Measurements from ENCODE around the gene GDF3.
"Not testable (repeated sequence)": the region's sequence is repeated elsewhere in the genome, so short reads cannot be mapped to it uniquely, and the experiment has no call there.

The GDF3 gene

DNA sequence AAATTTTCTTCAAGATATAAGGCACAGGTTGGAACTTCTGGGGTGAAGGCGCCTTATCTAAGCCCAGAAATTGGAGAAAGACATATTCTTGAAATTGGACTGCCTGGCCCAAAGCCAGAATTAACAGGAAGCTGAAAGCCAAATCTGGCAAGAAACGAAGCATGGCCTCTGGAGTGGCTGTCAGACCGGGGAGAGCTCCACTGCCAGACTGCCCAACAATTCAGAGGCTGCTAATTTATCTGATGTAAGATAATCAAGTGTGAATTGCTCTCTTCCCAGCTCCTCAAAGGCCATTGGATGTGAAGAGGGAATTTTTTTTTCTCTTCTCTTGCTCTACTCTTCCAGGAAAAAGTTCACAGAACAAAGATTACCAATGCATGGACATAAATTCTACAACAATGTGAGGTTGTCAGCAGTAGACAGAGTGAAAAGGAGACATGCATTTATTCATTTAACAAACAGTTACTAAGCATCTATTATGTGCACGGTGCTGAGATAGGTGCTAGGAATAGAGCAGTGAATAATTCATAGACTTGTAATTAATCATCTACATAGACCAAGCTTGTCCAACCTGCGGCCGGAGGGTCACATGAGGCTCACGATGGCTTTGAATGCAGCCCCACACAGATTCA lies at the start of gene GDF3:
Gene GDF3 (minus strand): TSS at position 210 of the 632 bp plus-strand sequence. CDS start 47 bp downstream, at position 163.
- DNase-seq, result no peak

DNA sequence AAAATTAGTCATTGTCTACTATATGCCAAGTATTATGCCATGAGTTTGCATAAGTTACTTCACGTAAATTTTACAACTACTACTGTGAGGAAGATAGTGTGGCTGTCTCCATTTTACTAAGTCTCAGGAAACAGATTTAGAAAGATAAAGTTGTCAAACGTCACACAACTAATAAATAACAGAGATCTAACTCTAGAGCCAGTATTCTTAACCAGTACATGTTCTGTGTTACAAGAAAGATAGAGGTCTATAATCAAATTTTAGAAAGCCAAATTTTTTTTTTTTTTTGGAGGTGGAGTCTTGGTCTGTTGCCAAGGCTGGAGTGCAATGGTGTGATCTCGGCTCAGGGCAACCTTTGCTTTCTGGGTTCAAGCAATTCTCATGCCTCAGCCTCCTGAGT lies 37.4 kb upstream of the GDF3 start:
- no peak for DNase-seq

DNA sequence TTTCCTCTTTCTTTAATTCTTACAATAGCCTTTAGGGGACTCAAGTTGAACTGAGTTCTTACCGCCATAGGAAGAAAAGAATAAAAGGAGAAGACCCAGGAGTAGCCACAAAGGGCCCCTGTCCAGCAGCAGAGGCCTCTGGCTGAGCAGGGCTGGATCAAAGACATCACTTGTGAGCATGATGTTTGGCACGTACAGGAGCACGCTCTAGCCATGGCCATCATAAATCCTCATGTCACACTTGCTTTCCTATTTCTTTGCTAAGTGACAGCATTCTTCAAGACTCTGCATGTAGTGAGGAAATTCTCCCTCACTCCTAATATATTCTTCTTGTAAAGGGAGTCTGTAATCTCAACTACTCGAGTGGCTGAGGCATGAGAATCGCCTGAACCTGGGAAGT lies 35.9 kb upstream of the GDF3 start:
- DNase-seq, result no peak

GRCh38 chr12:7730984-7731383 lies 35.4 kb upstream of the GDF3 start:
- DNase-seq, result not testable (repeated sequence)

GRCh38 chr12:7729746-7730145 lies 34.2 kb upstream of the GDF3 start:
- no peak for DNase-seq

DNA sequence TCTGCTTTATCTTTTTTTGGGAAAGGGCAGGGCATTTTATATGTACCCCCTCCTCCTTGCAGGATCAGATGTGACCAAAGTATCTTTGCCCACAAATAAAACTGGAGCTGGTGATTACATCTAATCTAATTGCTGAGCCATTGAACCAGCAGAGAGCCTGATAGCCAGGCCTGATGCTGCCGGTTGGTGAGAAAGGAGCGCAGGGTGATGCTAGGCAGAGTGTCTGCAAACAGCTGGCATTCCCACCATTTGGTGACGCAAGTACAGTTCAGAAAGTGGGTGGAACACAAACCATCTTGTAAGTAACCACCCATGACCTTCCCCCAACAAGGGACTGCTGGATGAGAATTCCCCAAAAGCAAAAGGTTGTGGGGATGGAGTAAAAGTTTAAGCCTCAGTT lies 28.4 kb upstream of the GDF3 start:
- no peak for DNase-seq

DNA sequence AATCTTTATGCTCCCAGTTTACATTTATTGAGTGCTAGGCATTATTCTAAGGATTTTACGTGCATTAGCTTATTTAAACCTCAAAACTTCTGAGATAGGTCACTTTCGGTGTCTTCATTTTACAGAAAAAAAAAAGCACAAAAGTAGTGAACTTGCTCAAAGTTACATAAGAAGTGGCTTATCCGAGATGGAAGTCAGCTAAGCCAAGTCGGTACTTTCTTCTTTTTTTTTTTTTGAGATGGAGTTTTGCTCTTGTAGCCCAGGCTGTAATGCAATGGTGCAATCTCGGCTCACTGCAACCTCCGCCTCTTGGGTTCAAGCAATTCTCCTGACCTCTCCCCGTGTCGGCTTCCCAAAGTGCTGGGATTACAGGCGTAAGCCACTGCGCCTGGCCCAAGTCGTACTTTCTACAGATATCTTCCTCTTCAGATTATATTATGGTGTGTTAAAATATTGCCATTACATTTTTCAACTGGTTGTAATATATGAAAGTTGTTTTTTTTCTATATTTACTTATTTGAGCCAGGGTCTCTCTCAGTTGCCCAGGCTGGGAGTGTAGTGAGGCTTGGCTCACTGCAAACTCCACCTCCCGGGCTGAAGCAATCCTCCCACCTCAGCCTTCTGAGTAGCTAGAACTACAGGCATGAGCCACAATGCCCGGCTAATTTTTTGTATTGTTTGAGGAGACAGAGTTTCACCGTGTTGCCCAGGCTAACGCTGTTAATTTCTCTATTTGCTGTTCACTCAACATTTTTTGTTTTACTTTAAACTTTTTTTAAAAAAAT lies 24.6 kb upstream of the GDF3 start:
- DNase-seq, result no peak

DNA sequence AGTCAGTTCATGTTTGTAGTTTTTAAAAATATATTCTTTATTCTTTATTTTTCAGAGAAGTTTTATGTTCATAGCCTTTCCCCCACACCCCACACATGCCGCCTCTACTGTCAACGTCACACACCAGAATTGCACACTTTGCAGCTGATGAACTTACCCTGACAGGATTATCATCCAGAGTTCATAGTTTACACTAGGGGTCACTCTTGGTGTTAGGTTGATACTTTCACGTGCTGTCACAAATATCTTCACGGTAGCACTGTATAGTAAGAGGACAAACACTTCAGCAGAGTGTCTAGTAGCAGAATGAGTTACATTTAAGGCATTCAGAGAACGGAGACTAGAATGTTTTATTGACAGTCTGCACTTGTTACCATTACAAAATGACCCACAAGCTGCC lies 20.8 kb upstream of the GDF3 start:
- no peak for DNase-seq

- no peak for DNase-seq
These were observed 17.4 kb upstream of the GDF3 start for GRCh38 chr12:7712841-7713442.

GRCh38 chr12:7711133-7711532 lies 15.6 kb upstream of the GDF3 start, which contains the start of gene DPPA3:
TSS of gene DPPA3 (plus strand) at chr12:7711433. CDS start at chr12:7711571, 138 bp downstream.
- no peak for DNase-seq

DNA sequence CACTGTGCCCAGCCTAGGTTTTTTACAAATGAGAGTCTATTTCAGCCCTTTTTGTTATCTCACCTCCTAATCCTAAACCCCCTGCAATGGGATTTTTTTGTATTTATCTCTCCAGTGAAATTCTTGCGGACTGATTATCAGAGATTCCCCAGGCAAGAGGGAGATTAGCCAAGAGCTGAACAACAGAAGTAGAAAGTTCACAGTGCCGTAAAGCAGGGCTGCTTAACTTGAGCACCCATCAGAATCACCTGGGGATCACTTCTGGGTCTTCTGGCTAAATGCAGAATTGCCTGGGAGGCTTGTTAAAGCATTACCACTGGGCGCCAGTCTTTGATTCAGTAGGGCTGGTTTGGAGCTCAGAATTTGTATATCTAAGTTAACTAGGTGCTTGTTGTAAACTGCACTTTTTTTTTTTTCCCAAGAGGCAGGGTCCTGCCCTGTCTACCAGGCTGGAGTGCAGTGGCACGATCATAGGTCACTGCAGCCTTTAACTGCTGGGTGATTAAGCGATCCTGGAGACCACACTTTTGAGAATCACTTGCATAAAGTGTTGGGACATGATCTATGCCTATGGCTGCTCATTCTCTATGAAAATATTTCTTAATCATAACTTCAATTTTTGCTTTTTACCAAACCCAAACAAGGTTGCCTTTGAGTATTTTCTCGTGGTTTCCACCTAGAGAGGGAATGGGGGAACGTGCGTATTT lies 14.5 kb upstream of the GDF3 start:
- DNase-seq, result no peak

- DNase-seq, result no peak
These were observed 10.3 kb upstream of the GDF3 start for GRCh38 chr12:7705846-7706245.

DNA sequence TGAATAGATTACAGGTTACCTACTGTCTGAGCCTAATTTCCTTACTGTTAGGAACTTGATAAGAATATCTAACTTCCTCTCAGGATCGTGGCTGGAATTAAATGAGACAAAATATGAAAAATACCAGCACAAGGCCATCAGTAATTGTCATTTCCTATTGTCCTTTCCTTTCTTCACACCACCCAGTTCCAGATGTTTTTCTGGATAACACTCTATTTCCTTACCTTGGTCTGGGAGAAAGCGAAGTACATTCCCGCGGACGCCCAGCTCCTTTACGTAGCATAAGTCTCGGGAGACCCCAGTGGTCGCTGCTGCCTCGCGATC lies 376 bp downstream of the GDF3 start:
- no peak for DNase-seq

- no peak for DNase-seq
These were observed 879 bp downstream of the GDF3 start for GRCh38 chr12:7694556-7695236.

DNA sequence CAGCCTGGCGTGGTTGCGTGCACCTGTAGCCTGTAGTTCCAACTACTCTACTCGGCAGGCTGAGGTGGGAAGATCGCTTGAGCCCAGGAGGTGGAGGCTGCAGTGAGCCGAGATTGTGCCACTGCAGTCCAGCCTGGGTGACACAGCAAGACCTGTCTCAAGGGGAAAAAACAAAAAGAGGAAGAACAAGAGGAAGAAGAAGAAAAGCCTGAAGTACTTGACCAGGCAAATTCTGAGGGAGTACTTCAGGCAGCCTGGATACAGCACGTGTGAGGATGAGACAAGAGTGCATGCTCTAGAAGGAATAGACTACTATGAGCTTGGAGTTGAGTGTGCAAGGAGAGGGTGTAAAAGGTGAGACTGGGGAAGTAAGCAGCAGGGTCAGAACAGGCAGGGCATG lies 1.8 kb downstream of the GDF3 start:
- DNase-seq, result no peak

DNA sequence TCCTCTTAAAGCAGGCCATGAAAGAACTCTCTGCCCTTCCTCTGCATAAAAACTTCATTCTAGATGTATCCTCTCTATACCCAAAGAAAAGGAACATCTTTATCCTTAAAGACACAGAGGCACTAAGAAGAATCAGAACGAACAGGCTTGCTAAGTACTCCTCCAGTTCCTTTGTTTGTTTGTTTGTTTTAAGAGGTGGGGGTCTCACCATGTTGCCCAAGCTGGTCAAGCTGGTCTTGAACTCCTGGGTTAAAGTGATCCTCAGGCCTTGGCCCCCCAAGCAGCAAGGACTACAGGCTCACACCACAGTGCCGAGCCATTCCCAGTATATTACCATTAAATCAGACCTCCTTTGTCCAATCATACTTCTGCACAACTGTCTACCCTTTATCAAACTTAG lies 14.0 kb downstream of the GDF3 start:
- DNase-seq, result no peak

DNA sequence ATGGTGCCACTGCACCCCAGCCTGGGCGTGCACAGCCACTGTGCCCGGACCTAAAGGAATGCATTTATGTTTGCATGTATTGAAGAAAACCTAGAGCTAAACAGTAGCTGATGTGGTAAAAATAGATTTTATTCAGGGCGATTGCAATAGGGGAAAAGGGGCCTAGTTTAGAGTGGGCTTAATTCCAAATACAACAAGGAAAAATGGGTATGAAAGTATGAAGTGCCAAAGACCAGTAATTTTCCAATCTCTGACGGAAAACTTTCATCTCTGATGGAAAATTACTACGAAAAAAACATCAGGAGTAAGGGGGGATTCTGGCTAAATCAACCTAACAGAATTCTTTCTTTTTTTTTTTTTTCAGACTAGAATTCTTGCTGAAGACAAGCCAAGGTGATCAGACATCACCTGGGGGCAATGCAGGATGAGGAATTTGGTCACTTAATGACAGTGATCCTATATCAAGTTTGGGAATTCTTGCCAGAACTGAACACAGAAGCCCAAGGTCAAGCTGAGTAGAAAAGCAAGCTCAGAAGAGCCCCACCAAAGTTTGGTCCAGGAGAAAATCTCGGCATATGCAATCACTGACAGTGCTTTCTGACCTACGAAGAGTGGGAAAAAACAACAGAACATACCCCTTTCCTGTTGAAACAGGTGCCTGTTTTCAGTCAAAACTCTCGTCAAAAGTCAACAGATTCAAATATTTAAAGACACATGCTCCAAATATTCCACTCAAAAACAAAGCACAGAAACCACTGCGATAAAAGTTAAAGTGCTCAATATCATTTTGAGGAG lies 16.1 kb downstream of the GDF3 start:
- no peak for DNase-seq

DNA sequence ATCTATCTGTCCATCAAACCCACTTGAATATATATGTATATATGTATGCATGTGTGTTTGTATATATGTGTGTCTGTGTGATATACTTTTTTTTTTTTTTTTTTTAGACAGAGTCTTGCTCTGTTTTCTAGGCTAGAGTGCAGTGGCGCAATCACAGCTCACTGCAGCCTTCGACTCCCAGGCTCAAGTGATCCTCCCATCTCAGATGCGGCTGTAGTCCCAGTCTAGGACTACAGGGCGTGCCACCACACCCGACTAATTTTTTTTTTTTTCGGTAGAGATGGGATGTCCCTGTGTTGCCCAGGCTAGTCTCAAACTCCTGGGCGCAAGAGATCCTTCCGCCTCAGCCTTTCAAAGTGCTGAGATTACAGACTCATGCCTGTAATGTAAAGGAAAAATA lies 16.8 kb downstream of the GDF3 start:
- DNase-seq, result no peak

DNA sequence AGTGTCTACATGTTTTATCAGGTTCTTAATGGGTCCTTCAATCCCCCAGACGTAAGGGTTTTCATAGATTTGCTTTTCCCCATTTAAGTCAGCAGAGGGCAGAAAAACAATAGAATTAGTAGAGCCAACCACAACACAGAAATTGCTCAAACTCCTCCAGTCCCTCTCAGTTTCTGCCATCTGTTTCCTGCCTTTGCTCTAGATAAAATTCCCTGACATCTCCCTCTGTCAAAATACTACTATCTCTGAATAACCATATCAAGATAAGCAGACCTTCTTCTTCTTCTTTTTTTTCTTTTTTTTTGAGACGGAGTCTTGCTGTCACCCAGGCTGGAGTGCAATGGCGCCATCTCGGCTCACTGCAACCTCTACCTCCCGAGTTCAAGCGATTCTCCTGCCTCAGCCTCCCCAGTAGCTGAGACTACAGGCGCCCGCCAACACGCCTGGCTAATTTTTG lies 18.1 kb downstream of the GDF3 start:
- peak; percentile 25 for DNase-seq

DNA sequence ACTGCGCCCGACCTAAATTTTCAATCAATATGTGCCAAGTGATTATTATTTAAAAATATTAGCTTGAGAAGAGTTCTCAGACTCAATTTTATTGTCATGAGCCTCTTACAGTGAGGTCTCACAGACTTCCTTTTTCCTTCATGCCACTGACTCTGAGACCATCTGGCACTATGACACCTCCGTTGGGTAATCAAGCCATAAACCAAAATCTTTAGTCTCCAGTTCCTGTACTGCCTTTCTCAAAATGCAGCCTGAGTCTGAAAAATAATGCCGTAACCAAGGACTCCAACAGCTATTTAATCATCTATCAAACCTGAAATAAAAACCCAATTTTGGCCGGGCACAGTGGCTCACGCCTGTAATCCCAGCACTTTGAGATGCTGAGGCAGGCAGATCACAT lies 20.1 kb downstream of the GDF3 start:
- DNase-seq, result not testable (repeated sequence)

DNA sequence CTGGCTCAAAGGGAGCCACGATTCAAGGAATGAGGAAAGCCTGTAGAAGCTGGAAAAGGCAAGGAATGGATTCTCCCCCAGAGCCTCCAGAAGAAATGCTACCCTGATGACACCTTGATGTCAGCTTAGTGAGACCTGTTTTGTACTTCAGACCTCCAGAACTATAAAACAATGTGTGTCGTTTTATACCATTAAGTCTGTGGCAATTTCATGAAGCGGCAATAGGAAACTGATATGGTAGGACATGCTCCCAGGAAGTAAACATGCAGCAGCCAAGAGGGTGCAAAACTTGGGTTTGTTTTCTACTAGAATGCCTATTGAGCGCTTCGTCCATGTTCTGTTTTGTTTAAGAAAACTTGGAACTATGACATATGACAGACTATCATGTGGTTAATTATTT lies 27.4 kb downstream of the GDF3 start:
- no peak for DNase-seq

DNA sequence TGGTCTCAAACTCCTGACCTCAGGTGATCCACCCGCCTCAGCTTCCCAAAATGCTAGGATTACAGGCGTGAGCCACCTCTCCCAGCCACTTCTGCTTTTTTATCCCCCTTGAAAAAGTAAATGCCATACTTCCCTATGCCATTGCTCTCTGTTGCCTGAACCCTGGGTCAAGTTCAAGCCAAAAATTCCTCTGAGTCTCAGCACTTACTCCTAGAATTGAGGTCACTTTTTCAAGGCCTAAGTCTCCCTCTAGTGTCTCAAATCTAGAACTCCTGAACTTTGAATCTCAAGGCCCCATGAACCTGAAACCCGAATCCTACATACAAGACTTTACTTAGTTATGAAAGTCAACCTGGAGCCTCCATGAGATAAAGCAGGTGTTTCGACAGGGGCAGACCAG lies 28.4 kb downstream of the GDF3 start:
- DNase-seq, result no peak
